KMS-11 (cell line): Measurements from ENCODE around the gene RBMS3.
"Not testable (repeated sequence)": the region's sequence is repeated elsewhere in the genome, so short reads cannot be mapped to it uniquely, and the experiment has no call there.

Source experiments
- H2AFZ ChIP-seq: fragments of 200-600 bp; sonication (generic); 2 replicates; pipeline ENCODE4 v1.6.1; 2016; ENCODE audit warnings: antibody characterized with exemption, mixed run types, low read depth
- H3K27ac ChIP-seq: fragments of 200-600 bp; sonication (generic); 2 replicates; pipeline ENCODE4 v1.6.1; 2016; ENCODE audit warnings: mild to moderate bottlenecking, mixed run types
- H3K27me3 ChIP-seq: fragments of 200-600 bp; sonication (generic); 2 replicates; pipeline ENCODE4 v1.6.1; 2017; ENCODE audit warnings: mild to moderate bottlenecking, low read depth, mixed run types, moderate library complexity; ENCODE audit not compliant: insufficient read depth
- H3K36me3 ChIP-seq: fragments of 200-600 bp; sonication (generic); 2 replicates; pipeline ENCODE4 v1.6.1; 2017; ENCODE audit warnings: mild to moderate bottlenecking, mixed run types; ENCODE audit not compliant: insufficient read depth
- H3K4me1 ChIP-seq: fragments of 200-600 bp; sonication (generic); 2 replicates; pipeline ENCODE4 v1.6.1; 2016; ENCODE audit warnings: mild to moderate bottlenecking, low read depth, mixed run types; ENCODE audit not compliant: poor library complexity, severe bottlenecking
- H3K4me2 ChIP-seq: fragments of 200-600 bp; sonication (generic); 2 replicates; pipeline ENCODE4 v1.7.0; 2016; ENCODE audit warnings: mild to moderate bottlenecking, mixed run types
- H3K4me3 ChIP-seq: fragments of 200-600 bp; sonication (generic); IDR thresholded peaks from 2 replicates; pipeline ENCODE4 v1.6.1; 2017; ENCODE audit warnings: low read depth, low read length, mixed read lengths; ENCODE audit not compliant: insufficient read depth
- H3K79me2 ChIP-seq: fragments of 200-600 bp; sonication (generic); 2 replicates; pipeline ENCODE4 v1.6.1; 2016; ENCODE audit warnings: low read depth, mixed run types; ENCODE audit not compliant: insufficient read depth
- H3K9ac ChIP-seq: fragments of 200-600 bp; sonication (generic); 2 replicates; pipeline ENCODE4 v1.6.1; 2016; ENCODE audit warnings: mild to moderate bottlenecking, mixed run types
- H4K20me1 ChIP-seq: fragments of 200-600 bp; sonication (generic); 2 replicates; pipeline ENCODE4 v1.6.1; 2016; ENCODE audit warnings: mild to moderate bottlenecking, mixed run types; ENCODE audit not compliant: insufficient read depth
- TF ChIP-seq, protein P1 (sequence below): fragments of 200-600 bp; sonication (generic); conservative IDR thresholded peaks from 2 replicates; pipeline ENCODE4 v1.6.1; 2017; ENCODE audit warnings: low read depth, mild to moderate bottlenecking, antibody characterized with exemption, low read length, moderate library complexity, mixed read lengths

Gene RBMS3

GRCh38 chr3:29322586-29322985 lies 41.7 kb downstream of the RBMS3 start:
- Histone ChIP-seq H3K4me2 (no peak overlapping the region), H3K36me3 (no peaks in the 10 kb centered on the region), H3K27me3 (no peaks in the 10 kb centered on the region), H3K9ac (no peak overlapping the region), H3K4me1 (peaks cover 7% of the 10 kb centered on the region), H3K79me2 (no peaks in the 10 kb centered on the region), H2AFZ (no peak overlapping the region), H3K4me3 (no peak overlapping the region), H3K27ac (no peak overlapping the region), H4K20me1 (no peaks in the 10 kb centered on the region)
- TF ChIP-seq, protein P1, sequence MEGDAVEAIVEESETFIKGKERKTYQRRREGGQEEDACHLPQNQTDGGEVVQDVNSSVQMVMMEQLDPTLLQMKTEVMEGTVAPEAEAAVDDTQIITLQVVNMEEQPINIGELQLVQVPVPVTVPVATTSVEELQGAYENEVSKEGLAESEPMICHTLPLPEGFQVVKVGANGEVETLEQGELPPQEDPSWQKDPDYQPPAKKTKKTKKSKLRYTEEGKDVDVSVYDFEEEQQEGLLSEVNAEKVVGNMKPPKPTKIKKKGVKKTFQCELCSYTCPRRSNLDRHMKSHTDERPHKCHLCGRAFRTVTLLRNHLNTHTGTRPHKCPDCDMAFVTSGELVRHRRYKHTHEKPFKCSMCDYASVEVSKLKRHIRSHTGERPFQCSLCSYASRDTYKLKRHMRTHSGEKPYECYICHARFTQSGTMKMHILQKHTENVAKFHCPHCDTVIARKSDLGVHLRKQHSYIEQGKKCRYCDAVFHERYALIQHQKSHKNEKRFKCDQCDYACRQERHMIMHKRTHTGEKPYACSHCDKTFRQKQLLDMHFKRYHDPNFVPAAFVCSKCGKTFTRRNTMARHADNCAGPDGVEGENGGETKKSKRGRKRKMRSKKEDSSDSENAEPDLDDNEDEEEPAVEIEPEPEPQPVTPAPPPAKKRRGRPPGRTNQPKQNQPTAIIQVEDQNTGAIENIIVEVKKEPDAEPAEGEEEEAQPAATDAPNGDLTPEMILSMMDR: no peak

DNA sequence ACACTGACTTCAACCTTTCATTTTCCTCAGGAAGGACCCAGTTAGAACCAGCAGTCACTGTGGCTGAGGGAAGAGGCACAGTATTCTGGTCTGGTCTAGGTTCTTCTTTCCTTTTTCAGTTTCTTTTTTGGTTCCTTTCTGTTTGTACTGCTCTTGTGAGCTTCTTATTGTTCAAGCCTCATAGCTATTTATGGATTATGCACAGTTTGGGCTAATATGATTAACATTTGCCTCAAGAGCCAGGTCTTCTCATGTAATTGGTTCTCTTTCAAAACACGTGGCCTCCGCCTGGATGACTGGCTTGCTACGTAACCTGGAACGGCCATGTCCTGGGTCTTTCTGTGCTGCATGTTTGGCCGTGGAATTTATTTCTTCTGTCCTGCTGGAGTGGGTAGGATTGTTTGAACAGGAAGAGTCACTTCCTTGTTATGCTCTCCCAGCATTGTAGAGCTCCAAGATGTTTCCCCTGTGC lies 43.3 kb downstream of the RBMS3 start:
- H3K27me3 ChIP-seq: no peaks in the 10 kb centered on the region
- no peak overlapping the region for H3K4me3 ChIP-seq
- H3K79me2 ChIP-seq: no peaks in the 10 kb centered on the region
- H3K4me1 ChIP-seq: peaks cover 7% of the 10 kb centered on the region
- TF ChIP-seq, protein P1: no peak
- peak overlapping the region; percentile 24; the same call in 1 of the 2 replicates for H3K27ac ChIP-seq
- H2AFZ ChIP-seq: peak overlapping the region; percentile 47
- peak overlapping the region; percentile 51; the same call in 1 of the 2 replicates for H3K4me2 ChIP-seq
- H3K9ac ChIP-seq: no peak overlapping the region
- no peaks in the 10 kb centered on the region for H4K20me1 ChIP-seq
- no peaks in the 10 kb centered on the region for H3K36me3 ChIP-seq

DNA sequence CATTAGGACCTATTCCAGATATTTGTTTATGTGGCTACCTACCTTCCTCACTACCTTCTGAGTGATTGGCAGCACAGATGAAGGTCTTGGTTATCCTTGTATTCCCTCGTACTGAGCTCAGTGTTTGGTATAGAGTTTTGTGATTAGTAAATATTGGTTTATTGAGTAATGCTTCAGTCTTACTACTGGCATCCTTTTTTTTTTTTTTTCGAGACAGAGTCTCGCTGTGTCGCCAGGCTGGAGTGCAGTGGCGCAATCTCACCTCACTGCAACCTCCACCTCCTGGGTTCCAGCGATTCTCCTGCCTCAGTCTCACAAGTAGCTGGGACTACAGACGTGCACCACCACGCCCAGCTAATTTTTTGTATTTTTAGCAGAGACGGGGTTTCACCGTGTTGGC lies 45.7 kb downstream of the RBMS3 start:
- not testable (repeated sequence) for H3K79me2 ChIP-seq, H3K4me2 ChIP-seq, H3K36me3 ChIP-seq, H3K4me1 ChIP-seq, H3K4me3 ChIP-seq, H3K27ac ChIP-seq, H2AFZ ChIP-seq, H3K27me3 ChIP-seq, H4K20me1 ChIP-seq, H3K9ac ChIP-seq

DNA sequence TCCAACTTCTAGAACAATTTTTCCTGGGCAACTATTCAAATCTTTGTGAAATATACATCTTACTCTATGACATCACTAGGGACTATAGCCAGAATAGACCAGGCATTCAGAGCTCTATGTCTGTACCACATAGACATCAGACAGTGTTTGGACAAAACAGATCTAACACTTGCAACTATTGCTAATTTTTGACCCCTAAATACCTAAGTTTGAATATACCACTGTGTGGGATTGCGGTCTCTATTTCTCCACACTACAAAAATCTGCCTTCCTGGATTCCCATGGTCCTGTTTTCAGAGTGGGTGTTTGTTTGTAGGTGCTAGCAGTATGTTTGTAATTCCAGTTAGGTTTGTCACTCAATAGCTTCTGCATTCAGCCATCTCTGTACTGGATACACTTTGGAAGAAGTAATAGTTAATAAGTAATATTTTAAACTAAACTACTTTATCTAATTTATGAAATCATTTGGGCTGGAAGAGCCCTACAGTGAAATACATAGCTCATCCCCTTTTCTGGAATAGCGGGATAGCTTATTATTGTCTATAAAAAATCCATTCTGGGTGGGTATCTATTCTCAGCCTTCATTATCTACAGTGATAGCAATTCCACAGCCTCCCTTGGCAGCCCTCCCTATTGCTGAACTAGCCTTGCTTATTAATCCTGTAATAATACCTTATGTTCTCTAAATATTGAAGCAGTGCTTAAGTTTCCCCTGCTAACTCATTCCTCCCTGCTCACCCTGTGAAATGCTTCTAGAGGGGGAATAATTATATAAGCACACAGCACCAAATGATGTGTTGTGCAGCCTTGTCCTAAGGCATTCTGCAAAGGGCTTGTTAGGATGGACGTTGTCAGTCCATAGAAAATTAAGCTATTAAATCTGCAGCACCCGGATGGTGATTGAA lies 49.4 kb downstream of the RBMS3 start:
- Histone ChIP-seq H3K27ac (no peak overlapping the region), H3K4me1 (no peaks in the 10 kb centered on the region), H3K9ac (no peak overlapping the region), H3K36me3 (no peaks in the 10 kb centered on the region), H3K4me2 (no peak overlapping the region), H3K79me2 (no peaks in the 10 kb centered on the region), H3K4me3 (no peak overlapping the region), H2AFZ (no peak overlapping the region), H4K20me1 (no peaks in the 10 kb centered on the region), H3K27me3 (no peaks in the 10 kb centered on the region)
- TF ChIP-seq, protein P1: no peak

- no peak overlapping the region for H2AFZ ChIP-seq
- H3K27me3 ChIP-seq: no peaks in the 10 kb centered on the region
- no peaks in the 10 kb centered on the region for H3K79me2 ChIP-seq
- H3K9ac ChIP-seq: no peak overlapping the region
- H3K36me3 ChIP-seq: no peaks in the 10 kb centered on the region
- H3K27ac ChIP-seq: no peak overlapping the region
- H3K4me3 ChIP-seq: no peak overlapping the region
- no peak overlapping the region for H3K4me2 ChIP-seq
- TF ChIP-seq, protein P1: no peak
- H4K20me1 ChIP-seq: no peaks in the 10 kb centered on the region
- H3K4me1 ChIP-seq: no peaks in the 10 kb centered on the region
These were observed 50.2 kb downstream of the RBMS3 start for GRCh38 chr3:29331035-29331434.
